ENCODE results near the gene MTA1.

MTA1 gene

GRCh38 chr14:105445901-105446845 is 26.5 kb downstream of the MTA1 start:
- DNase-seq (ENCODE audit: low read depth), result no peak

GRCh38 chr14:105446971-105447370 is 27.3 kb downstream of the MTA1 start:
- no peak for DNase-seq (ENCODE audit: low read depth)

DNA sequence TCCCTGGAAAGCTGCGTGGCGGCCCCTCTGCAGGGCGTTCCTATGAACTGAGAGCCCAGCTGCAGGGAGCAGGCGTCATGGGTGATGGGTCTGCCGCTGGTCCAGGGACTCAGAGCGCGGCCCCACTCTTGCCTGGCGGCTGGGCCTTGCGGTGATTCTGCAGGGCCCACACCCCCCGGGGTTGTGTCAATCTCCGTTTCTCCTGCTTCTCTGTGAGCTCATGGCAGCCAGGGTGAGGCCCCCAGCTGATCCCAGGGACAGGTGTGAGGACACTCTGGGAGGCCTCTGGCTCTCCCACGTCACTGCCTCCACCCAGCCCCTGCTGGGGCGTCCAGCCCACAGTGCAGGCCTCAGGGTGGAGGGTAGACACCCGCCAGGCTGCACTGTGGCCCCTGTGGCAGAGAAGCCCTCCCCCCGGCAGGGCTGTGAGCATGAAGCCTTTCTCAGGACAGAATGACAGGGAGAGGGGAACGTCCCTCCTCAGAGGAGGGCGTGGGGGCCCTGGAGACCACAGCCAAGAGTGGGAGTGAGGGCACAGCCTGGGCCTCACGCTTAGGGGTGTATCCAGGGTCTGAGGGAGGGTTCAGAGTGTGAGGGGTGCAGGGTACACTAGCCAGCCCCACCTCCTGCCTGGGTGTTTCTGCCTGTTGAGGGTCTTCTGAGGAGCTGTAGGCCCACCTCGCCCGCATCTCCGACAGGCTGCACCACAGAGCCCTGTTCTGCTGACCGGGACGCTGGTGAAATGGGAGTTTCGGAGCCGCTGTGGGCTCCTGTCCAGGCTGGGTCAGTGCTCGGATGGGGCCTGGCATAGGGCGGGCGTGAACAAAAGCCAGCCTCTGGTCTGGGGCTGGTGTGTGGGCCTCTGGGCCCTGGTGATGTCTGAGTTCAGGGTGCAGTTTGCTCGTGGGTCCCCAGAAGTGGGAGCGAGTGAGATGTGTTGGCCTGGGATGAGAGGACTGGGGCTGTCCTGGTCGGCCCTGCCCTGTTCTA is 28.3 kb downstream of the MTA1 start:
- DNase-seq (ENCODE audit: low read depth), result no peak

DNA sequence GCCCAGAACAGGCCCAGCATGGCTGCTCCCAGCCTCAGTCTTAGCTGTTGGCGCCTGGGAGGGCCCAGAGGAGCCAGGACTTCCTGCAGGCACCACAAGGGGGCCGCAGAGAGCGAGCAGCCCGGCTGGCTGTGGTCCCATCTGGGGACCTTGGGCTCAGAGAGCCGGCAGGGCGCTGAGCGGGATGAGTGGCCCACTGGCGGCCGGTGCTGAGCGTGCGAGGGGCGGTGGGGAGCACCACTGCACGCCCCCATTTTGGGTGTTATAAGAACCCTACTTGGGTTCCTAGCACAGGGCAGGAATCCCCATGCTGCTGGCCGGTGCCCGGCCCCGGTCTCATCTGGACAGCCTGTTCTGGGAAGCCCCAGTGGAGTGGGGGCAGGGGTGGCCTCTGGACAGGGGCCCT is 29.1 kb downstream of the MTA1 start:
- DNase-seq (ENCODE audit: low read depth), result peak; percentile 30

DNA sequence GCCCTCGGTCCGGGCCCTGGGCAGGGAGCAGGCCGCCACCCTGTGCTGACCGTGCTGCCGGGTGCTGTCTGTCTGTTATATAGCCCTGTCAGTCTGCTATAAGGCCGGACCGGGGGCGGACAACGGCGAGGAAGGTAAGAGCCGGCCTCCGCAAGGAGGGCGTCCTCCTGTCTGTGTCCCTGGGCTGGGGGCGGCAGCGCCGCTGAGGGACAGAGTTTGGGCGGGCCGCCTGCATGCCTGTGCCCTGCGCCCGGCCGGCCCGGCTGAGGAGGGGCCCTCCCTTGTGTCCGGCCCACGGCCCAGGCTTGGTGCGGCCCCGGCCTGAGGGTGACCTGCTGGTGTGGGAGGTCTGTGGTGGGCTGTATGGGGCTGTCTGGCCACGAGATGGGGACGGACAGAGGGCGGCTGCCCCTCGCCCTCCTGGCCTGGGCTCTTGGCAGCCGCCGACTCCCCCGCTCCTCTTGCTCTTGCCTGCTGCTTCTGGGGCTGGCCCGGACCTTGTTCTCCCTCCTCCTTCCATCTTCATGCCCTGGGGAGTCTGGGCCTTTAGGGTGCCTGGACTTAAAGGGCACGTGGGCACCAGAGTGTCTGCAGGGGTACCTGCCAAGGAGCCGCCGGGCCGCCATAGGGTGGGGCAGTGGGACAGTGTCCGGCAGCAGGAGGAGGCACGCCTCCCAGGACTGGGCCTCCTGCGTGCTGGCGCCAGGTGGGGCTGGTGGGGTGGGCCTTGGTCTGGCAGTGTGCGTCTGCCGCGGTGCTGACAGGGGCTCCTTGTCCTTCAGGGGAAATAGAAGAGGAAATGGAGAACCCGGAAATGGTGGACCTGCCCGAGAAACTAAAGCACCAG is 29.9 kb downstream of the MTA1 start:
- DNase-seq (ENCODE audit: low read depth), result no peak

- no peak for DNase-seq (ENCODE audit: low read depth)
Measured at GRCh38 chr14:105450123-105450505, 30.5 kb downstream of the MTA1 start.

DNA sequence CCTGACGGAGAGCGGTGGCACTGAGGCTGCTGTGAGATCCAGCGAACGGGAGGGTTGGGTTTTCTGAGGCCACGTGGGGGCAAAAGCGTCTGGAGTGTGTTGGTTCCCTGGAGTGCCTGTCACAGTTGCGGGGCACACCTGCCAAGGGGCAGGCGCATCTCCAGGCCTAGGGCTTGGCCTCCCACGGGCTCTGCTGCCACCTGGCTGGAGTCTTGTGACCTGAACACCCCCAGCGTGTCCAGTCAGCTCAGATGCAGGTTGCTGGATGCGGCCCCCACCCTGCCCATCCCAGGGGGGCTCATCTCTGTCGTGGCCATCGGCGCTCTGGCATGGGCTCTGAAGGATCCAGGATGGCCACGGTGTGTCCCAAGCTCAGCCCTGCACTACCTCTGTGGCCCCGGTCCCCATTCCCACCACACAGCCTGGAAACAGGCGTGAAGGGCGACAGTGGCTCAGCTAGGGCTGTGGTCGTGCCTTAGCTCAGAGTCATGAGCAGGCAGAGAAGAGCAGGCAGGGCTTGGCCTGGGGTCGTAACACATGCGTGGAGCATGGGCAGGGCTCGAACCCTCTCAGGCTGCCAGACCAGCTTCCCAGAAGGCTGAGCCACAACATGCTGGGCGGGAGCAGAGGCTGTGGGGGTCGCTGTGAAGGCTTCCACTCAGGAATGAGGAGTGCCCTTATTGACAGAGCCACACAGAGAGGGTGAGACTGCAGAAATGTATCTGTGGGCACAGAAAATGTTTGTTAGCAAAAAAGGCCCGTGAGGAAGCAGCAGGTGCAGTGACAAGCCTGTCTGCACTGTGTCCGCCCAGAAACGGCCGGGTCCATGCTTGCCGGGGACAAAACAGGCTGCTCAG is 31.5 kb downstream of the MTA1 start:
- no peak for DNase-seq (ENCODE audit: low read depth)

DNA sequence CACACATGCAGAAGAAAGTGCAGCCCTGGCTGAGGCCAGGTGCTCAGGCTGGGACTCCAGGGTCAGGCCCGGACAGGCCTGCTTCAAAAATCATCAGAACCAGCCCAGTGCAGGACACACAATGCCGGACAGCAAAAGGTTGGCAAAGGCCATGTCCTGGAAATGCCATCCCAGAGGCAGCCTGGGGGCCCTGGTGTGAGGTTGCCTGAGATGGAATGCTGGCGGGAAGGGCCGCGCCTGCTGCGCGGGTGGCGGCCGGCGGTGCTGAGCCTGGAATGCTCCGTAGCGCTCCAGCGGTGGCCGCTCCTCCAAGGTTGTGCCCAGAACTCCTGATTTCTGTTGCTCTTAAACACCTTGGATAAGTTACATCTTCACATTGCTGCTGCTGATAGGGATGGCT is 33.3 kb downstream of the MTA1 start:
- no peak for DNase-seq (ENCODE audit: low read depth)

DNA sequence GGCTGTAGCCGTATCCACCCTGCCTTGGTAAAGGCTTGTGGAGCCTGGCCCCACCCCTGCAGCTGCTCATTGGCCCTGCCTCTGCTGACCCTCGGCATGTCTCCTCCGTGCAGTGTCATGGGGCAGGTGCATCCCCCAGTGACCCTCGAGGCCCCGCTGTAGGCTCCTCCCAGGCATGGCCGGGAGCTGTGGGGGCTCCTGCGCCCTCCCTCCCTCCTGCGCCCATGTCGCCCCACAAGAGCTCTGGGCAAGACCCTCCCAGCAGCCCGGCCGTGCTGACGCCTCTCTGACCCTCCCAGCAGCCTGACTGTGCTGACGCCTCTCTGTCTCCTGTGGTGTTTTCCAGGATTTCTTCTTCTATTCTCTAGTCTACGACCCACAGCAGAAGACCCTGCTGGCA is 34.2 kb downstream of the MTA1 start:
- no peak for DNase-seq (ENCODE audit: low read depth)

- DNase-seq (ENCODE audit: low read depth), result no peak
Measured at GRCh38 chr14:105455086-105455640, 35.5 kb downstream of the MTA1 start.

GRCh38 chr14:105455766-105456660 is 36.4 kb downstream of the MTA1 start:
- no peak for DNase-seq (ENCODE audit: low read depth)

DNA sequence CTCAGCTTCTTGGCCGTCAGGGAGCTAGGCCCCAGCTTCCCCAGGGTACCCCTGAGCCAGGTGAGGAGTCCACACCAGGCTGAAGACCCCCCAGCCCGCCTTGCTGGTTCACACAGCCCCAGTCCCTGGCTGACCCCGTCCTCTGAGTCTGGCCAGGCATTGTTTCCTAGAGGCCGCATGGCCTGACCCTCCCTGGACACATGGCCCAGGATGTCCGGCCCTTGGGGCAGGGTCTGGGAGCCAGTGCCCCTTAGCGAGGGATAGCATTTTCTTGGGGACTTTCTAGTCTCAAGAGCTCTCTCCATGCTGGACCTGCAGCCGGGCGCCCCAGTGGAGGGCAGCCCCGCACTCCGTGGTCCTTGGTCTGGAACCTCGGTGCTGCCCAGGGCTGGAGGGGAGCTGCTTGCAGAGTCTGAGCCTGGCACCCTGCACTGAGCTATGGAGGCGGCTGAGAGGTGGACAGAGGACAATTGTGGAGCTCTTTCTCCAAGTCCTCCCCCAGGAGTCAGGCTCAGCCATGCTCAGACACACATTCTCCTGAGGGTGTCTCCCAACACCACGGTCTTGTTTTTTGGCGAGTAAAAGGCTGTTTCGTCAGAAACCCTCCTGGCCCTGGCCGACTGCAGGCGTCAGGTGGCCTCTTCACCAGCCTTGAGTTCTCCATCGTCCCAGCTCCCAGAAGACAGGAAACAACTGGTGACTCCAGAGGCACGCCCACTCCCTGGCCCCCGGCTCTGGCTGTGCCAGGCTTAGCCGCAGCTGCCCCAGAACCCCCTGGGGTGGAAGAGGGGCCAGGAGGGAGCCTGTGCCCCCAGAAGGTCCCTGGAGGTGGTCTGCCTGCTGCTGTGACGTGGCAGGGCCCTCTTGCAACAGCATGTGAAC is 37.4 kb downstream of the MTA1 start:
- DNase-seq (ENCODE audit: low read depth), result no peak

- no peak for DNase-seq (ENCODE audit: low read depth)
Measured at GRCh38 chr14:105458010-105458409, 38.4 kb downstream of the MTA1 start.

DNA sequence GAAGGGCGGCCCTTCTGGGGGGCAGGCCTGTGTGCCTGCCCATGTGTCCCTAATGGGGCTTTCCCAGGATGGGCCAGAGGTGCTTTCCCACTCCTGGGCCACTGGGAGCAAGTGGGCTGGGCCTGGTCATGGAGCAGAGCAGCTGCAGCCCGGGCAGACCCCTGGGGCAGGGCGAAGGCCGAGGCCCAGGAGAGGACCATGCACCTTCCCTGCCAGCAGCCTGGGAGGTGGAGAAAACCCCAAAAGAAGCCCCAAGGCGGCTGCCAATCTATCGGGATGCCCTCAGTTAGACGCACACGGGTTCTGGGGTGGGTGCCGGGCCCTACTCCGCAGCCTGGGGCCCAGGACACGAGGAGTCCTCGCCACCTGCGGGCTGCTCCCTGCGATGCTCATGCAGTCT is 38.9 kb downstream of the MTA1 start:
- DNase-seq (ENCODE audit: low read depth), result no peak

DNA sequence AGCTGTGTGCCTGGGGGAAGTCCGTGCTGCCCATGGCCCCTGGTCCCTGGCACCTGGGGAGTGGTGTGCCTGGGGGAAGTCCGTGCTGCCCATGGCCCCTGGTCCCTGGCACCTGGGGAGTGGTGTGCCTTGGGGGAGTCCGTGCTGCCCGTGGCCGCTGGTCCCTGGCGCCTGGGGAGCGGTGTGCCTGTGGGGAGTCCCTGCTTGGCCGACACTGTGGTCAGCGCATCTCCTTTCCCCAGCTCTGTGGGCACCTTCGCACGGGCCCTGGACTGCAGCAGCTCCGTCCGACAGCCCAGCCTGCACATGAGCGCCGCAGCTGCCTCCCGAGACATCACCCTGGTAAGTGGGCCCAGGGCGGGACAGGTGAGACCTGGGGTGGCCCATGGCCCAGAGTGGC is 40.5 kb downstream of the MTA1 start:
- no peak for DNase-seq (ENCODE audit: low read depth)

DNA sequence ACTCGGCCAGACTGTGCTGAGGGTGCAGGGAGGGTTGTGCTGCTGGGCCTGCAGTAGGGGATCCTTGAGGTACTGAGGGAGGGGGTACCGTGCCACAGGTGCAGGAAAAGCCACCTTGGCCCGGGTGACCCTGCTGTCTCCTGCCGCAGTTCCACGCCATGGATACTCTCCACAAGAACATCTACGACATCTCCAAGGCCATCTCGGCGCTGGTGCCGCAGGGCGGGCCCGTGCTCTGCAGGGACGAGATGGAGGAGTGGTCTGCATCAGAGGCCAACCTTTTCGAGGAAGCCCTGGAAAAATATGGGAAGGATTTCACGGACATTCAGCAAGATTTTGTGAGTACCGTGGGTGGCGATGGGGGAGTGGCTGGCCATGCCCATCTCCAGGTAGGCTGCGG is 41.0 kb downstream of the MTA1 start:
- DNase-seq (ENCODE audit: low read depth), result no peak

GRCh38 chr14:105461903-105462302 is 42.3 kb downstream of the MTA1 start:
- DNase-seq (ENCODE audit: low read depth), result no peak

GRCh38 chr14:105464501-105464900 is 44.9 kb downstream of the MTA1 start:
- no peak for DNase-seq (ENCODE audit: low read depth)
